Ammon's horn (tissue), 1 donor: Measurements from ENCODE around the gene SLC29A2.
"Not testable (repeated sequence)": the region's sequence is repeated elsewhere in the genome, so short reads cannot be mapped to it uniquely, and the experiment has no call there.

Experiments
- DNase-seq: peaks from one replicate; pipeline ENCODE4 v3.0.0-alpha.2; 2016; ENCODE audit warnings: low spot score

Gene SLC29A2

GRCh38 chr11:66384316-66384715 is 12.8 kb upstream of the SLC29A2 start:
- DNase-seq, result not testable (repeated sequence)

GRCh38 chr11:66380264-66380663 is 8.7 kb upstream of the SLC29A2 start:
- DNase-seq, result not testable (repeated sequence)

GRCh38 chr11:66373690-66374287 is 2.2 kb upstream of the SLC29A2 start:
- DNase-seq, result not testable (repeated sequence)

- DNase-seq, result peak; percentile 64
These were observed 1.7 kb upstream of the SLC29A2 start for GRCh38 chr11:66373265-66373664.

- DNase-seq, result no peak
These were observed 2.3 kb downstream of the SLC29A2 start for GRCh38 chr11:66369073-66369894.

GRCh38 chr11:66368484-66368883 is 3.1 kb downstream of the SLC29A2 start:
- DNase-seq, result no peak

- no peak for DNase-seq
These were observed 3.8 kb downstream of the SLC29A2 start for GRCh38 chr11:66367561-66368312.

GRCh38 chr11:66366844-66367477 is 4.6 kb downstream of the SLC29A2 start:
- no peak for DNase-seq

GRCh38 chr11:66365711-66366619 is 5.6 kb downstream of the SLC29A2 start:
- DNase-seq, result no peak

- DNase-seq, result no peak
These were observed 6.4 kb downstream of the SLC29A2 start for GRCh38 chr11:66365166-66365565.

- no peak for DNase-seq
These were observed 7.6 kb downstream of the SLC29A2 start for GRCh38 chr11:66363805-66364535.

- DNase-seq, result no peak
These were observed 8.4 kb downstream of the SLC29A2 start for GRCh38 chr11:66363187-66363601.

- no peak for DNase-seq
These were observed 8.9 kb downstream of the SLC29A2 start for GRCh38 chr11:66362481-66363147.

GRCh38 chr11:66361502-66361941 is 10.0 kb downstream of the SLC29A2 start:
- no peak for DNase-seq

- no peak for DNase-seq
These were observed 11.0 kb downstream of the SLC29A2 start for GRCh38 chr11:66360406-66361073.

GRCh38 chr11:66359662-66360087 is 11.9 kb downstream of the SLC29A2 start:
- no peak for DNase-seq

GRCh38 chr11:66350560-66351235 is 20.9 kb downstream of the SLC29A2 start:
- not testable (repeated sequence) for DNase-seq

- no peak for DNase-seq
These were observed 22.5 kb downstream of the SLC29A2 start for GRCh38 chr11:66349084-66349386.
